Measurements from ENCODE around the gene NKX2-8. TPM values are rescaled to one million over a fixed set of nuclear protein-coding genes. Genes with fewer than 3 reads are reported as not detected.

The NKX2-8 gene
- total RNA-seq, 1 experiment from 2014 or later: not detected

DNA sequence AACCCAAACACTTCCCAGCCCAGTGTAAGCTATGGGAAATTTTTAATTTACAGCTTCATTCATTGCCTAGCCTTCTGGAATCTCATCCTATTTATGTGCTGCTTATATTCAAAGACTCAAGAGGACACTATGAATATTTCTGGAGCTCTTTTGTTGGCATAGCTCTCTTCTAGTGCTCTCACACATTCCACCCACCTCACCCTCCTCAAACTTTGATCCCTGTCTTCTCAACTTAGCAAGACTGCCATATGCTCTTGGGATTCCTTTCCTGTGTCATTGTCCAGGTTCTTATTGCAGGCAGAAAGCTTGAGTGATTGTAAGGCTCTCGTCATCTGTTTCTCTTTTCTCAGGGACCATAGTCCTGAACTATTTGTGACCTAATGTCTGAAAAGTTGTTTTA is 44.4 kb downstream of the NKX2-8 start:
- no peaks in the 10 kb centered on the region for H4K20me1 ChIP-seq (ENCODE audit: control insufficient read depth, insufficient read depth, insufficient read length)
- H3K9me3 Mint-ChIP-seq: peaks cover 7 to 10% of the 10 kb centered on the region in 2 experiments
- no peaks in the 10 kb centered on the region for H3K9me3 ChIP-seq (ENCODE audit: control insufficient read depth, low read depth, low read length)
- H3K18ac ChIP-seq (ENCODE audit: insufficient read length, low read depth, low read length): no peak overlapping the region
- no peak overlapping the region for H2BK12ac ChIP-seq (ENCODE audit: insufficient read length, low read depth, low read length)
- H3K79me1 ChIP-seq (ENCODE audit: insufficient read depth, low read depth, low read length, poor library complexity, severe bottlenecking): no peaks in the 10 kb centered on the region
- H3K14ac ChIP-seq (ENCODE audit: insufficient read depth, low read length): no peak overlapping the region
- H4K91ac ChIP-seq (ENCODE audit: insufficient read length, low read depth, low read length): no peak overlapping the region
- H3K27ac ChIP-seq (ENCODE audit: insufficient read length, low read depth, low read length): no peak overlapping the region
- H2BK5ac ChIP-seq (ENCODE audit: insufficient read length, low read length): no peak overlapping the region
- H2AK5ac ChIP-seq (ENCODE audit: insufficient read length, low read length): no peak overlapping the region
- H3K27me3 Mint-ChIP-seq (ENCODE audit: low read depth): peaks cover 81% of the 10 kb centered on the region
- H3K9ac ChIP-seq (ENCODE audit: extremely low read depth, insufficient read length, low read length): no peak overlapping the region
- no peak overlapping the region for H3K4me3 Mint-ChIP-seq
- no CpG with 5 or more reads among the region's 1 CpG for WGBS (ENCODE audit: extremely low coverage, insufficient read length, low lambda C conversion rate)
- no peaks in the 10 kb centered on the region for H3K27me3 ChIP-seq (ENCODE audit: insufficient read depth, low read length)
- H3K56ac ChIP-seq (ENCODE audit: insufficient read length, low read depth, low read length): no peak overlapping the region
- no peak overlapping the region for H2BK15ac ChIP-seq (ENCODE audit: low read depth, low read length)
- TF ChIP-seq, protein P1, sequence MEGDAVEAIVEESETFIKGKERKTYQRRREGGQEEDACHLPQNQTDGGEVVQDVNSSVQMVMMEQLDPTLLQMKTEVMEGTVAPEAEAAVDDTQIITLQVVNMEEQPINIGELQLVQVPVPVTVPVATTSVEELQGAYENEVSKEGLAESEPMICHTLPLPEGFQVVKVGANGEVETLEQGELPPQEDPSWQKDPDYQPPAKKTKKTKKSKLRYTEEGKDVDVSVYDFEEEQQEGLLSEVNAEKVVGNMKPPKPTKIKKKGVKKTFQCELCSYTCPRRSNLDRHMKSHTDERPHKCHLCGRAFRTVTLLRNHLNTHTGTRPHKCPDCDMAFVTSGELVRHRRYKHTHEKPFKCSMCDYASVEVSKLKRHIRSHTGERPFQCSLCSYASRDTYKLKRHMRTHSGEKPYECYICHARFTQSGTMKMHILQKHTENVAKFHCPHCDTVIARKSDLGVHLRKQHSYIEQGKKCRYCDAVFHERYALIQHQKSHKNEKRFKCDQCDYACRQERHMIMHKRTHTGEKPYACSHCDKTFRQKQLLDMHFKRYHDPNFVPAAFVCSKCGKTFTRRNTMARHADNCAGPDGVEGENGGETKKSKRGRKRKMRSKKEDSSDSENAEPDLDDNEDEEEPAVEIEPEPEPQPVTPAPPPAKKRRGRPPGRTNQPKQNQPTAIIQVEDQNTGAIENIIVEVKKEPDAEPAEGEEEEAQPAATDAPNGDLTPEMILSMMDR (conservative IDR thresholded peaks at IDR 0.05): no peak
- H3K4me1 Mint-ChIP-seq: no peaks in the 10 kb centered on the region
- DNase-seq: no peak
- no peak overlapping the region for H3K4ac ChIP-seq (ENCODE audit: low read depth, low read length)
- no peaks in the 10 kb centered on the region for H3K36me3 Mint-ChIP-seq (ENCODE audit: insufficient read depth in 1 of 3, low read depth in 3 of 3)
- no peak overlapping the region for H3K23ac ChIP-seq (ENCODE audit: insufficient read length, low read depth, low read length)
- no peaks in the 10 kb centered on the region for H3K23me2 ChIP-seq (ENCODE audit: insufficient read length, low read depth, low read length, poor library complexity, severe bottlenecking)
- H3K4me2 ChIP-seq (ENCODE audit: insufficient read depth, insufficient read length, low read length): no peak overlapping the region
- no peak overlapping the region for H4K8ac ChIP-seq (replicated peaks; ENCODE audit: insufficient read length, low read depth, low read length)
- no peaks in the 10 kb centered on the region for H3K4me1 ChIP-seq (ENCODE audit: insufficient read depth, low read length)
- no peak overlapping the region for H2BK20ac ChIP-seq (ENCODE audit: low read depth, low read length, poor library complexity, severe bottlenecking)
- H3K79me2 ChIP-seq (ENCODE audit: insufficient read depth, low read length): no peaks in the 10 kb centered on the region
- no peak overlapping the region for H3K27ac Mint-ChIP-seq
- no peak overlapping the region for H4K5ac ChIP-seq (ENCODE audit: insufficient read length, low read depth, low read length)
- H3T11ph ChIP-seq (ENCODE audit: low read length): no peak overlapping the region
- no peak overlapping the region for H2AFZ ChIP-seq (ENCODE audit: low read length)
- H2BK120ac ChIP-seq (ENCODE audit: low read depth, low read length, poor library complexity, severe bottlenecking): no peak overlapping the region

Other genes with a start within 250 kb of the NKX2-8 start
- gene NKX2-1, start 62.4 kb downstream of the NKX2-8 start, total RNA-seq (2021): not detected in 2 replicates
- not detected in 2 replicates for gene PAX9, start 79.2 kb upstream of the NKX2-8 start, total RNA-seq (2021)

Data from H9 (cell line).